ENCODE data around the gene CDK12. TPM values are rescaled to one million over a fixed set of nuclear protein-coding genes. Genes with fewer than 3 reads are reported as not detected.
A peak's percentile ranks its signal among the peaks of the same experiment; 100 is the strongest.

CDK12 gene
- total and polyA plus RNA-seq, 9 of the 15 experiments (the other 6 are each of a cell fraction or from before 2014, with no cell fraction given): 3.4 to 65.6 (median 36.8) TPM

- no peak for TF ChIP-seq ZMIZ1 (IDR thresholded peaks at IDR 0.05; ENCODE audit: low read depth in 2 of 2, low read length in 2 of 2)
- TF ChIP-seq TGIF2 (CRISPR knock-in tag; IDR thresholded peaks at IDR 0.05): no peak
- TF ChIP-seq CTCF (IDR thresholded peaks at IDR 0.05 in 2 of 3, conservative IDR thresholded peaks at IDR 0.05 in 1 of 3; ENCODE audit: insufficient read depth in 2 of 3, low read depth in 1 of 3, low read length in 3 of 3): no peak
- no peak for TF ChIP-seq ZNF174 (CRISPR knock-in tag; IDR thresholded peaks at IDR 0.05)
- TF ChIP-seq E2F6 (IDR thresholded peaks at IDR 0.05; ENCODE audit: borderline replicate concordance in 1 of 2, extremely low read depth in 1 of 2, insufficient read depth in 1 of 2, insufficient read length in 1 of 2, low read depth in 1 of 2, low read length in 1 of 2, poor library complexity in 1 of 2, severe bottlenecking in 1 of 2): peak in 1 of 2 experiments; percentile 63
- no peak for TF ChIP-seq SP1 (CRISPR knock-in tag; IDR thresholded peaks at IDR 0.05)
- TF ChIP-seq MCM7 (IDR thresholded peaks at IDR 0.05): no peak
- TF ChIP-seq E4F1 (CRISPR knock-in tag; IDR thresholded peaks at IDR 0.05; ENCODE audit: borderline replicate concordance): no peak
- TF ChIP-seq TRIM28 (IDR thresholded peaks at IDR 0.05): no peak
- TF ChIP-seq NR1H2 (CRISPR knock-in tag; IDR thresholded peaks at IDR 0.05): no peak
- no peak for TF ChIP-seq DACH1 (IDR thresholded peaks at IDR 0.05; ENCODE audit: partially characterized antibody)
- no peak for TF ChIP-seq ZFP36 (IDR thresholded peaks at IDR 0.05; ENCODE audit: low read depth, low read length, partially characterized antibody)
- peak; percentile 82 to 84 for TF ChIP-seq NRF1 (conservative IDR thresholded peaks at IDR 0.05 in 1 of 2, IDR thresholded peaks at IDR 0.05 in 1 of 2)
- TF ChIP-seq ZNF449 (CRISPR knock-in tag; IDR thresholded peaks at IDR 0.05): no peak
- TF ChIP-seq MTA3 (IDR thresholded peaks at IDR 0.05; ENCODE audit: borderline replicate concordance): no peak
- TF ChIP-seq CREM (IDR thresholded peaks at IDR 0.05; ENCODE audit: low read depth): peak; percentile 47; the same call in 1 of the 2 replicates
- no peak for TF ChIP-seq GATA2 (CRISPR knock-in tag; IDR thresholded peaks at IDR 0.05)
These were observed 10.3 kb upstream of the CDK12 start, which contains the start of gene MED1 (continued) for GRCh38 chr17:39450847-39451581.

All from K562 (cell line).